ENCODE results near the gene LRRC74A.

Gene LRRC74A

GRCh38 chr14:76848879-76849278, 22.7 kb downstream of the LRRC74A start:
- no peak for DNase-seq (ENCODE audit: low spot score)

- DNase-seq (ENCODE audit: low spot score) = no peak
These were observed 28.9 kb downstream of the LRRC74A start for GRCh38 chr14:76855066-76855465.

- DNase-seq (ENCODE audit: low spot score) = no peak
These were observed 30.6 kb downstream of the LRRC74A start for GRCh38 chr14:76856769-76857168.

- no peak for DNase-seq (ENCODE audit: low spot score)
These were observed 35.5 kb downstream of the LRRC74A start for GRCh38 chr14:76861574-76862255.

GRCh38 chr14:76862546-76863282, 36.5 kb downstream of the LRRC74A start:
- no peak for DNase-seq (ENCODE audit: low spot score)

- no peak for DNase-seq (ENCODE audit: low spot score)
These were observed 37.7 kb downstream of the LRRC74A start for GRCh38 chr14:76863724-76864407.

- DNase-seq (ENCODE audit: low spot score) = no peak
These were observed 40.2 kb downstream of the LRRC74A start for GRCh38 chr14:76866456-76866855.

- no peak for DNase-seq (ENCODE audit: low spot score)
These were observed 41.6 kb downstream of the LRRC74A start for GRCh38 chr14:76867516-76868453.

- DNase-seq (ENCODE audit: low spot score) = no peak
These were observed 42.4 kb downstream of the LRRC74A start for GRCh38 chr14:76868454-76869170.

- DNase-seq (ENCODE audit: low spot score) = no peak
These were observed 44.0 kb downstream of the LRRC74A start for GRCh38 chr14:76870166-76870565.

GRCh38 chr14:76872796-76873432, 46.7 kb downstream of the LRRC74A start:
- DNase-seq (ENCODE audit: low spot score) = peak; percentile 85

- no peak for DNase-seq (ENCODE audit: low spot score)
These were observed 48.5 kb downstream of the LRRC74A start for GRCh38 chr14:76874734-76875133.

GRCh38 chr14:76876076-76876475, 49.9 kb downstream of the LRRC74A start:
- peak; percentile 91 for DNase-seq (ENCODE audit: low spot score)

- DNase-seq (ENCODE audit: low spot score) = no peak
These were observed 51.7 kb downstream of the LRRC74A start for GRCh38 chr14:76877871-76878270.

- DNase-seq (ENCODE audit: low spot score) = no peak
These were observed 54.2 kb downstream of the LRRC74A start for GRCh38 chr14:76880449-76880848.

- DNase-seq (ENCODE audit: low spot score) = no peak
These were observed 55.1 kb downstream of the LRRC74A start for GRCh38 chr14:76881348-76881747.

GRCh38 chr14:76882651-76883050, 56.4 kb downstream of the LRRC74A start:
- no peak for DNase-seq (ENCODE audit: low spot score)

- DNase-seq (ENCODE audit: low spot score) = no peak
These were observed 57.2 kb downstream of the LRRC74A start for GRCh38 chr14:76883447-76883846.

- no peak for DNase-seq (ENCODE audit: low spot score)
These were observed 58.2 kb downstream of the LRRC74A start for GRCh38 chr14:76884394-76884793.

GRCh38 chr14:76884853-76885276, 58.7 kb downstream of the LRRC74A start:
- no peak for DNase-seq (ENCODE audit: low spot score)

- peak; percentile 64 for DNase-seq (ENCODE audit: low spot score)
These were observed 61.0 kb downstream of the LRRC74A start for GRCh38 chr14:76887191-76887590.

Data from GM03348 (cell line).